NCI-H748 treated with DMSO at 0.1 percent for 48 hours (cell line): Measurements from ENCODE around the gene SLC17A6.

ENCODE experiments used
- DNase-seq: peaks from one replicate; lab custom pipeline; 2025; lab: John Stamatoyannopoulos, UW

The SLC17A6 gene

DNA sequence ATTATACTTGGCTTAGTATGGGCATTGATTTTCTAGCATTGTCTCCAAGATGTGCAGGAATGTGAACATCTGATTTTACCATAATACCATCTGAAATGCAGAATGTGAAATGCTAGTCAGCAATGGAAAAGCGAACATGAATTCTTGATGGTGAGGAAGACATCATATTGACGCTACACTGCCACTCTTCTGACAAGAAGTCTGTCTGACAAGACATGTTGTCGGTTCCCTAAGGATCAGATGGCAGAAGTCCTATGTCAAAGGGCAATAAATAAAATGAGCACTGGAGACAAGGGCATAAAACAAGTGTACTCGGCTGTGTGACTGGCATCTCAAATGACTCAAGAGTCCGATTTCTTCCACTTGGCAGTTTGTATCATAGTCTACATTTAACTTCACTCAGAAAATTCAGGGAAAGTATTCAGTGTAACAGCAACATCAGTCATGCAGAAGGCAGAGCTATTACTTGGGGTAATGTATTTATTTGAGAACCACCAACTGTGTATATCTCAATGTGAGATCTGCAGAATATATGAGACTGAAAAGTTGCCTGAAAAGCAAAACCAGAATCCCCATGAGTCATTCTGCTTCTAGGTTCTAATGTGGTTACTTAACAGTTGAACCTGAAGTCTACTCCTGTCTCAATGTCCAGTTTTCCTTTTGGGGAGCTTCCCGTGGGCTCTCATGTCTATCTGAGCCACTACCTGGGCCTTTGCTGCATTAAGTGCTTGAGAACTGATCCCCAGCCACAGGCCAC, 51.5 kb downstream of the SLC17A6 start:
- no peak for DNase-seq

- no peak for DNase-seq
Observed at GRCh38 chr11:22390283-22390655, 52.1 kb downstream of the SLC17A6 start.

- no peak for DNase-seq
Observed at GRCh38 chr11:22392561-22392960, 54.4 kb downstream of the SLC17A6 start.

DNA sequence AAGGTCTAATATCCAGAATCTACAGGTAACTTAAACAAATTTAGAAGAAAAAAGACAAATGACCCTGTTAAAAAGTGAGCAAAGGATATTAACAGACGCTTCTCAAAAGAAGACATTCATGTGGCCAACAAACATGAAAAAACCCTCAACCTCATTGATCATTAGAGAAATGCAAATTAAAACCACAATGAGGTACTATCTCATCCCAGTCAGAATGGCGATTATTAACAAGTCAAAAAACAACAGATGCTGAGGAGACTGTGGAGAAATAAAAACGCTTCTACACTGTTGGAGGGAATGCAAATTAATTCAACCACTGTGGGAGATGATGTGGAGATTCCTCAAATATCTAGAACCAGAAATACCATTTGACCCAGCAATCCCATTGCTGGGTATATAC, 67.2 kb downstream of the SLC17A6 start:
- no peak for DNase-seq

GRCh38 chr11:22407267-22407666, 69.1 kb downstream of the SLC17A6 start:
- no peak for DNase-seq

GRCh38 chr11:22407921-22408320, 69.7 kb downstream of the SLC17A6 start:
- DNase-seq = no peak

GRCh38 chr11:22415476-22415875, 77.3 kb downstream of the SLC17A6 start:
- no peak for DNase-seq

DNA sequence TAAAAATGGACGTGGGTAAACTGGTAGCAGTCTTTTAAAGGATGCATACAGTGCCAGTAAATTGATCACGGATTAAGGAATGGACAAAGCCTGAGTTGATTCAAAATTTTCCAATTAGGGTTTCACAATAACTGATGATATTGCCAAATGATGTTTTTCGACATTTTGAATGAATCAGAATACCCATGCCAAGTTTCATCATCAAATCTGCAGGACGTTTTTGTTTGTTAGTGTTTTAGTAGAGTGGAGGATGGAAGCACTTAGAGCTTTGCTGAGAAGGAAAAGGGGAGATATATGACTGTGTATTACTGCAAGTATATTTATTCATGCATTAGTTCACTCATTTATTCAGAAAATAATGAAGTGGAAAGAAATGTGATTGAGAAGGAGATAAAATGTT, 78.3 kb downstream of the SLC17A6 start:
- DNase-seq = no peak

DNA sequence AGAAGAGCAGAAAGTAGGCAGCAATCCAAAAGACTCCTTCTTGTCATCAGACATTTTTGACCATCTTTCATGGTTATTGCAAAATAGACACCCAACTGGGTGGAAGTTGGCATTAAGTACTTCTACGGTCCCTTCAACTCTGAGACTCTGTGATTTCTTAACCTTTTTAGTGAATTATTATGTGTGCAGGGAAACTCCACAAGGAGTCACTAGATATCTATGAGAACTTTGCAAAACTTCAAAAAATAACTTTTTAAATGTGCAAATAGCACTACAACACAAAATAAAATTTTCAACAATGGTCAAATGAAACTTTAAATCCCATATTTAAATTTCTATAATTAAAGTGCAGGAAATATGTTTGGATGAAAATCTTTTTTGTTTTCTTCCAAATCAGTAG, 88.7 kb downstream of the SLC17A6 start:
- DNase-seq = no peak
